ENCODE data around the gene ARHGEF7. TPM values are rescaled to one million over a fixed set of nuclear protein-coding genes. Genes with fewer than 3 reads are reported as not detected.
"Not testable (repeated sequence)": the region's sequence is repeated elsewhere in the genome, so short reads cannot be mapped to it uniquely, and the experiment has no call there.

The ARHGEF7 gene
- total RNA-seq, 1 experiment from 2014 or later = 47.3 TPM

DNA sequence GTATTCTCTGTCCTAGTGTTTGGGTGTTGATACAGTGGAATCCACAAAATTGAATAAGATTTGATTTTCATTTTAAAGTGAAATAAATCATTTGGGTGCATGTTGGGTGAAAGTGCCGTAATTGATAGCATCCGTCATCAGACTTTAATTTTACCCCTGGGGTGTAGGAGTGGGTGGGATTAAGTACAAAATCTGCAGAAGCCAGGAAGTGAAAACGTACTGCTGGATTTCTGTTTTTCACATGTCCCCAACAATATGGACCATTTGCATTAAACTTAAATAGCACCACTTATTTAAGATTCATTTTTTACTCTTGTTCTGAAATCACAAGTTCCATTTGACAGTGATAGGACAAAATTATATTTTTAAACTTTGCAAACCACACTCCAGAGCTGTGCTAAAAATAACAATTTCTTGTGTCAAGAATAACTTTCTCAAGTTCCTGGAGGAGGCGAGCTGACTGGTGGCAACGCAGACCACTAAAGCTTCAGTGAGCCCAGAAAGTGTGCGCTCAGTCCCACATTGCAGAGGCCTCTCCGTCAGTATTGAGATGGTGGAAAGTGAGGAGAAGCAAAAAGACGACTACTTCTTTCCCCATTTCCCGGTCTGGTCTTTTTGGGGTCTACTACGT is 71.3 kb downstream of the ARHGEF7 start (continued):
- TF ChIP-seq, protein P1, sequence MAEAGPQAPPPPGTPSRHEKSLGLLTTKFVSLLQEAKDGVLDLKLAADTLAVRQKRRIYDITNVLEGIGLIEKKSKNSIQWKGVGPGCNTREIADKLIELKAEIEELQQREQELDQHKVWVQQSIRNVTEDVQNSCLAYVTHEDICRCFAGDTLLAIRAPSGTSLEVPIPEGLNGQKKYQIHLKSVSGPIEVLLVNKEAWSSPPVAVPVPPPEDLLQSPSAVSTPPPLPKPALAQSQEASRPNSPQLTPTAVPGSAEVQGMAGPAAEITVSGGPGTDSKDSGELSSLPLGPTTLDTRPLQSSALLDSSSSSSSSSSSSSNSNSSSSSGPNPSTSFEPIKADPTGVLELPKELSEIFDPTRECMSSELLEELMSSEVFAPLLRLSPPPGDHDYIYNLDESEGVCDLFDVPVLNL (CRISPR knock-in tag; IDR thresholded peaks at IDR 0.05; ENCODE audit: borderline replicate concordance, low read depth) = no peak
- TF ChIP-seq FOXK1 (CRISPR knock-in tag; IDR thresholded peaks at IDR 0.05) = no peak
- TF ChIP-seq IRF2 (CRISPR knock-in tag; IDR thresholded peaks at IDR 0.05; ENCODE audit: borderline replicate concordance, low read depth) = no peak
- TF ChIP-seq, protein P2, sequence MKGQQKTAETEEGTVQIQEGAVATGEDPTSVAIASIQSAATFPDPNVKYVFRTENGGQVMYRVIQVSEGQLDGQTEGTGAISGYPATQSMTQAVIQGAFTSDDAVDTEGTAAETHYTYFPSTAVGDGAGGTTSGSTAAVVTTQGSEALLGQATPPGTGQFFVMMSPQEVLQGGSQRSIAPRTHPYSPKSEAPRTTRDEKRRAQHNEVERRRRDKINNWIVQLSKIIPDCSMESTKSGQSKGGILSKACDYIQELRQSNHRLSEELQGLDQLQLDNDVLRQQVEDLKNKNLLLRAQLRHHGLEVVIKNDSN (CRISPR knock-in tag; IDR thresholded peaks at IDR 0.05) = no peak

DNA sequence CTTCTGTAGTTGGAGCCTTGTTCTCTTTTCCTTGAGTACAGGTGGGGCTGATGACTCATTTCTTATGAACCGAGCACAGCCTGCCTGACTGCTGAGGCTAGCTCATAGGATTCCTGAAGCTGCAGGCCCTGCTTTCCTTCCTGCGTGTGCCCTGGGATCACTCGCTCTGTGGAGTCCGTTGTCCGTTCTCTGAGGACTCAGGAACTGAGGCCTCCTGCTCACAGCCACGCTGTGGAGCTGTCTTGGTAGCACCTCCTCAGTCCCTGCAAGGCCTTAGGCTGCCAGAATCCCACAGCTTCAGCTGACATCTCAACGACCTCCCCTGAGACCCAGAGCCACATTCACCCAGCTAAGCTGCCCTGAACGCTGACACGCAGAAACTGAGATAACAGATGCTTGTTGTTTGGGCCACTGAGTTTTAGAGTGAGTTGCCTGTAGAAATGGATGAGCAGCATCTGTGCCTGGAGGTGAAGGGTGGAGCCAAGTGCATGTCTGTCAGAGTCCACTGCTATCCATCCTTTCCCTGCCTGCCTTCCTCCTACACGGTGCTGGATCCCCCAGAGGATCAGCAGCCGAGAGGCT is 72.9 kb downstream of the ARHGEF7 start:
- DNase-seq (ENCODE audit: low spot score) (no peak), ATAC-seq (no peak)
- Mint-ChIP-seq H3K4me1 (peaks cover 54% of the 10 kb centered on the region), H3K36me3 (peaks cover 17% of the 10 kb centered on the region), H3K9me3 (peaks cover 12% of the 10 kb centered on the region), H3K27me3 (ENCODE audit: low read depth) (no peaks in the 10 kb centered on the region), H3K27ac (peak overlapping the region; percentile 72), H3K4me3 (no peak overlapping the region)
- ChIA-PET CTCF (no interaction called here), POLR2A (no interaction called here)
- TF ChIP-seq E2F1 (CRISPR knock-in tag; IDR thresholded peaks at IDR 0.05) (no peak), ZNF671 (CRISPR knock-in tag; IDR thresholded peaks at IDR 0.05) (no peak), SP1 (CRISPR knock-in tag; conservative IDR thresholded peaks at IDR 0.05) (no peak), ARID4B (CRISPR knock-in tag; IDR thresholded peaks at IDR 0.05; ENCODE audit: borderline replicate concordance) (no peak), SMAD4 (CRISPR knock-in tag; IDR thresholded peaks at IDR 0.05) (no peak), GRHL2 (CRISPR knock-in tag; IDR thresholded peaks at IDR 0.05; ENCODE audit: insufficient replicate concordance, severe bottlenecking) (no peak), JAZF1 (CRISPR knock-in tag; IDR thresholded peaks at IDR 0.05) (no peak), ZNF317 (CRISPR knock-in tag; IDR thresholded peaks at IDR 0.05; ENCODE audit: borderline replicate concordance, low read depth) (no peak), ERG (CRISPR knock-in tag; IDR thresholded peaks at IDR 0.05) (no peak), AR (CRISPR knock-in tag; IDR thresholded peaks at IDR 0.05) (no peak)

DNA sequence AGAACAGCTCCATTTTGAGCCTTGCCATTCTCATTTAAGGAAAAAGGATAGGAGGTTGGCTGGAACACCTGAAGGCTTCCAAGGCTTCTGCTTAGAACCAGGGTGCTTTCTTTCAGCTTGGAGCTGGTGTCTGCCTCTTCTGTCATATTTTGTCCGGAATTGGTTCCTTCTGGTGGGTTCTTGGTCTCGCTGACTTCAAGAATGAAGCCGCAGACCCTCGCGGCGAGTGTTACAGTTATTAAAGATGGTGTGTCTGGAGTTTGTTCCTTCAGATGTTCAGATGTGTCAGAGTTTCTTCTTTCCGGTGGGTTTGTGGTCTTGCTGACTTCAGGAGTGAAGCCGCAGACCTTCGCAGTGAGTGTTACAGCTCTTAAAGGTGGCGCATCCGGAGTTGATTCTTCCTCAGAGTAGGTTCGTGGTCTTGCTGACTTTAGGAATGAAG is 74.0 kb downstream of the ARHGEF7 start:
- Mint-ChIP-seq H3K4me1 (peaks cover 46% of the 10 kb centered on the region), H3K9me3 (peaks cover 12% of the 10 kb centered on the region), H3K36me3 (peaks cover 17% of the 10 kb centered on the region), H3K27ac (peak overlapping the region; percentile 39; the same call in 1 of the 2 replicates)
- H3K4me3 Mint-ChIP-seq; CTCF ChIA-PET; H3K27me3 Mint-ChIP-seq (ENCODE audit: low read depth); POLR2A ChIA-PET; DNase-seq (ENCODE audit: low spot score); ATAC-seq: not testable (repeated sequence)

DNA sequence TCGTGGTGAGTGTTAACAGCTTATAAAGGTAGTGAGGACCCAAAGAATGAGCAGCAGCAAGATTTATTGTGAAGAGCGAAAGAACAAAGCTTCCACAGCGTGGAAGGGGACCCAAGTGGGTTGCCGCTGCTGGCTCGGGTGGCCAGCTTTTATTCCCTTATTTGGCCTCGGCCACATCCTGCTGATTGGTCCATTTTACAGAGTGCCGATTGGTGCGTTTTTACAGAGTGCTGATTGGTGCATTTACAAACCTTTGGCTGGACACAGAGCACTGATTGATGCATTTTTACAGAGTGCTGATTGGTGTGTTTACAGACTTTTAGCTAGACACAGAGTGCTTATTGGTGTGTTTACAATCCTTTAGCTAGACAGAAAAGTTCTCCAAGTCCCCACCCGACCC is 74.4 kb downstream of the ARHGEF7 start:
- ATAC-seq; DNase-seq (ENCODE audit: low spot score); CTCF ChIA-PET; H3K27me3 Mint-ChIP-seq (ENCODE audit: low read depth); H3K4me3 Mint-ChIP-seq; POLR2A ChIA-PET: not testable (repeated sequence)
- Mint-ChIP-seq H3K9me3 (peaks cover 12% of the 10 kb centered on the region), H3K4me1 (peaks cover 43% of the 10 kb centered on the region), H3K36me3 (peaks cover 17% of the 10 kb centered on the region), H3K27ac (peak overlapping the region; percentile 39; the same call in 1 of the 2 replicates)

- peaks cover 25% of the 10 kb centered on the region for H3K9me3 Mint-ChIP-seq
- CTCF ChIA-PET; H3K27me3 Mint-ChIP-seq (ENCODE audit: low read depth); ATAC-seq; H3K27ac Mint-ChIP-seq; H3K4me3 Mint-ChIP-seq; DNase-seq (ENCODE audit: low spot score); POLR2A ChIA-PET: not testable (repeated sequence)
- peaks cover 31% of the 10 kb centered on the region for H3K36me3 Mint-ChIP-seq
- H3K4me1 Mint-ChIP-seq = peaks cover 39% of the 10 kb centered on the region
These were observed 78.1 kb downstream of the ARHGEF7 start for GRCh38 chr13:111193223-111193622.
